ENCODE results near the gene MAPKBP1.

Gene MAPKBP1

GRCh38 chr15:41861736-41862356 is 87.6 kb downstream of the MAPKBP1 start:
- CTCF ChIA-PET: no interaction called here
- no peak for DNase-seq (ENCODE audit: extremely low spot score)
- TF ChIP-seq TARDBP (IDR thresholded peaks at IDR 0.05) (no peak), LEF1 (IDR thresholded peaks at IDR 0.05; ENCODE audit: borderline replicate concordance) (no peak), ELF4 (IDR thresholded peaks at IDR 0.05) (no peak), L3MBTL2 (conservative IDR thresholded peaks at IDR 0.05) (no peak), SP1 (IDR thresholded peaks at IDR 0.05) (no peak), ARNT (IDR thresholded peaks at IDR 0.05) (no peak), FOXA1 (IDR thresholded peaks at IDR 0.05) (no peak), PKNOX1 (IDR thresholded peaks at IDR 0.05) (no peak), FOXK2 (IDR thresholded peaks at IDR 0.05) (no peak), CTBP1 (IDR thresholded peaks at IDR 0.05; ENCODE audit: borderline replicate concordance) (no peak), HDGF (IDR thresholded peaks at IDR 0.05; ENCODE audit: borderline replicate concordance) (no peak), BHLHE40 (IDR thresholded peaks at IDR 0.05; ENCODE audit: borderline replicate concordance) (no peak), ZNF384 (IDR thresholded peaks at IDR 0.05) (no peak), FOXM1 (IDR thresholded peaks at IDR 0.05; ENCODE audit: borderline replicate concordance) (no peak), NFRKB (IDR thresholded peaks at IDR 0.05) (no peak), SUZ12 (IDR thresholded peaks at IDR 0.05) (no peak)
- POLR2A ChIA-PET: no interaction called here

GRCh38 chr15:41862515-41863116 is 88.3 kb downstream of the MAPKBP1 start:
- no peak for TF ChIP-seq SUZ12 (IDR thresholded peaks at IDR 0.05)
- TF ChIP-seq PKNOX1 (IDR thresholded peaks at IDR 0.05): no peak
- TF ChIP-seq FOXA1 (IDR thresholded peaks at IDR 0.05): no peak
- no peak for TF ChIP-seq SP1 (IDR thresholded peaks at IDR 0.05)
- TF ChIP-seq NFRKB (IDR thresholded peaks at IDR 0.05): no peak
- TF ChIP-seq HDGF (IDR thresholded peaks at IDR 0.05; ENCODE audit: borderline replicate concordance): no peak
- no peak for TF ChIP-seq ZNF384 (IDR thresholded peaks at IDR 0.05)
- no peak for DNase-seq (ENCODE audit: extremely low spot score)
- POLR2A ChIA-PET: no interaction called here
- CTCF ChIA-PET: no interaction called here

- no peak for DNase-seq (ENCODE audit: extremely low spot score)
- ChIA-PET CTCF (no interaction called here), POLR2A (no interaction called here)
- TF ChIP-seq TARDBP (IDR thresholded peaks at IDR 0.05): no peak
Measured at GRCh38 chr15:41865490-41866055, 91.3 kb downstream of the MAPKBP1 start.

- no peak for DNase-seq (ENCODE audit: extremely low spot score)
- TF ChIP-seq L3MBTL2 (conservative IDR thresholded peaks at IDR 0.05) (no peak), BHLHE40 (IDR thresholded peaks at IDR 0.05; ENCODE audit: borderline replicate concordance) (no peak), FOXK2 (IDR thresholded peaks at IDR 0.05) (no peak), CTBP1 (IDR thresholded peaks at IDR 0.05; ENCODE audit: borderline replicate concordance) (no peak), HDGF (IDR thresholded peaks at IDR 0.05; ENCODE audit: borderline replicate concordance) (no peak)
- CTCF ChIA-PET: no interaction called here
- POLR2A ChIA-PET: no interaction called here
Measured at GRCh38 chr15:41866263-41866703, 92.0 kb downstream of the MAPKBP1 start.

GRCh38 chr15:41866872-41867579 is 92.7 kb downstream of the MAPKBP1 start:
- TF ChIP-seq ARNT (IDR thresholded peaks at IDR 0.05): no peak
- TF ChIP-seq ZNF384 (IDR thresholded peaks at IDR 0.05): no peak
- TF ChIP-seq BHLHE40 (IDR thresholded peaks at IDR 0.05; ENCODE audit: borderline replicate concordance): no peak
- TF ChIP-seq FOXA1 (IDR thresholded peaks at IDR 0.05): no peak
- no peak for TF ChIP-seq PKNOX1 (IDR thresholded peaks at IDR 0.05)
- TF ChIP-seq L3MBTL2 (conservative IDR thresholded peaks at IDR 0.05): no peak
- TF ChIP-seq CTBP1 (IDR thresholded peaks at IDR 0.05; ENCODE audit: borderline replicate concordance): no peak
- TF ChIP-seq ELF4 (IDR thresholded peaks at IDR 0.05): no peak
- TF ChIP-seq HDGF (IDR thresholded peaks at IDR 0.05; ENCODE audit: borderline replicate concordance): no peak
- no peak for TF ChIP-seq SP1 (IDR thresholded peaks at IDR 0.05)
- TF ChIP-seq SUZ12 (IDR thresholded peaks at IDR 0.05): no peak
- no peak for TF ChIP-seq NFRKB (IDR thresholded peaks at IDR 0.05)
- no peak for TF ChIP-seq FOXK2 (IDR thresholded peaks at IDR 0.05)
- no peak for TF ChIP-seq TARDBP (IDR thresholded peaks at IDR 0.05)
- no peak for TF ChIP-seq FOXM1 (IDR thresholded peaks at IDR 0.05; ENCODE audit: borderline replicate concordance)
- TF ChIP-seq LEF1 (IDR thresholded peaks at IDR 0.05; ENCODE audit: borderline replicate concordance): no peak
- no peak for DNase-seq (ENCODE audit: extremely low spot score)
- ChIA-PET POLR2A (no interaction called here), CTCF (no interaction called here)

- no peak for DNase-seq (ENCODE audit: extremely low spot score)
- ChIA-PET CTCF (no interaction called here), POLR2A (no interaction called here)
- TF ChIP-seq PKNOX1 (IDR thresholded peaks at IDR 0.05) (no peak), HDGF (IDR thresholded peaks at IDR 0.05; ENCODE audit: borderline replicate concordance) (no peak), FOXM1 (IDR thresholded peaks at IDR 0.05; ENCODE audit: borderline replicate concordance) (no peak), SP1 (IDR thresholded peaks at IDR 0.05) (no peak), ZNF384 (IDR thresholded peaks at IDR 0.05) (no peak), TARDBP (IDR thresholded peaks at IDR 0.05) (no peak)
Measured at GRCh38 chr15:41868321-41868720, 94.0 kb downstream of the MAPKBP1 start.

Measured in HEK293T (cell line).